Transverse colon (tissue), 4 donors: Measurements from ENCODE around the gene NANS.

Experiments used
- EP300 ChIP-seq: sonication (generic); formaldehyde crosslinking; IDR thresholded peaks from one replicate; pipeline ENCODE4 v1.6.1; 2017; ENCODE audit warnings: antibody characterized with exemption, low read depth
- POLR2A ChIP-seq: fragments of 450-650 bp; IDR thresholded peaks from one replicate; pipeline ENCODE4 v1.6.1; 2016; ENCODE audit warnings: antibody characterized with exemption, mild to moderate bottlenecking, moderate library complexity
- POLR2AphosphoS5 ChIP-seq, 3 donors: sonication (generic); formaldehyde crosslinking; IDR thresholded peaks; one replicate each; pipeline ENCODE4 v1.6.1; 2016; ENCODE audit warnings: antibody characterized with exemption in 3 of 3
- TF ChIP-seq, protein P1 (sequence below), 5 experiments: fragments of 200-600 bp in 3 of 5; fragments of 450-650 bp in 2 of 5; sonication (generic) in 3 of 5; IDR thresholded peaks; 1 replicate in 2 of 5; 2 replicates in 3 of 5; pipeline ENCODE4 v1.5.1; 2016 to 2017; ENCODE audit warnings: antibody characterized with exemption in 5 of 5, inconsistent platforms in 3 of 5, mild to moderate bottlenecking in 2 of 5, moderate library complexity in 1 of 5

GRCh38 chr9:98087420-98088354, 31.2 kb downstream of the NANS start:
- TF ChIP-seq, protein P1, sequence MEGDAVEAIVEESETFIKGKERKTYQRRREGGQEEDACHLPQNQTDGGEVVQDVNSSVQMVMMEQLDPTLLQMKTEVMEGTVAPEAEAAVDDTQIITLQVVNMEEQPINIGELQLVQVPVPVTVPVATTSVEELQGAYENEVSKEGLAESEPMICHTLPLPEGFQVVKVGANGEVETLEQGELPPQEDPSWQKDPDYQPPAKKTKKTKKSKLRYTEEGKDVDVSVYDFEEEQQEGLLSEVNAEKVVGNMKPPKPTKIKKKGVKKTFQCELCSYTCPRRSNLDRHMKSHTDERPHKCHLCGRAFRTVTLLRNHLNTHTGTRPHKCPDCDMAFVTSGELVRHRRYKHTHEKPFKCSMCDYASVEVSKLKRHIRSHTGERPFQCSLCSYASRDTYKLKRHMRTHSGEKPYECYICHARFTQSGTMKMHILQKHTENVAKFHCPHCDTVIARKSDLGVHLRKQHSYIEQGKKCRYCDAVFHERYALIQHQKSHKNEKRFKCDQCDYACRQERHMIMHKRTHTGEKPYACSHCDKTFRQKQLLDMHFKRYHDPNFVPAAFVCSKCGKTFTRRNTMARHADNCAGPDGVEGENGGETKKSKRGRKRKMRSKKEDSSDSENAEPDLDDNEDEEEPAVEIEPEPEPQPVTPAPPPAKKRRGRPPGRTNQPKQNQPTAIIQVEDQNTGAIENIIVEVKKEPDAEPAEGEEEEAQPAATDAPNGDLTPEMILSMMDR (IDR thresholded peaks at IDR 0.05), result peak in 2 of 5 experiments; percentile 9 to 11
- no peak for TF ChIP-seq EP300
- TF ChIP-seq POLR2A, result no peak
- TF ChIP-seq POLR2AphosphoS5 (IDR thresholded peaks at IDR 0.05), result no peak
